Fibroblast of mammary gland (primary cell): ENCODE results near the gene CBX2.

Experiments used
- DNase-seq: peaks from one replicate; pipeline ENCODE4 v3.0.0-alpha.2; 2010; ENCODE audit warnings: low read depth
- H3K4me3 ChIP-seq: 2 replicates; pipeline ENCODE4 v1.5.1; 2011; ENCODE audit warnings: low read depth, mild to moderate bottlenecking, low read length, moderate library complexity; ENCODE audit not compliant: control insufficient read depth
- CTCF ChIP-seq: conservative IDR thresholded peaks from 2 replicates; pipeline ENCODE4 v1.5.1; 2011; ENCODE audit warnings: low read depth, low read length, inconsistent platforms; ENCODE audit not compliant: control insufficient read depth, insufficient read depth

Gene CBX2

GRCh38 chr17:79738643-79739042 lies 39.3 kb upstream of the CBX2 start:
- TF ChIP-seq CTCF: no peak

DNA sequence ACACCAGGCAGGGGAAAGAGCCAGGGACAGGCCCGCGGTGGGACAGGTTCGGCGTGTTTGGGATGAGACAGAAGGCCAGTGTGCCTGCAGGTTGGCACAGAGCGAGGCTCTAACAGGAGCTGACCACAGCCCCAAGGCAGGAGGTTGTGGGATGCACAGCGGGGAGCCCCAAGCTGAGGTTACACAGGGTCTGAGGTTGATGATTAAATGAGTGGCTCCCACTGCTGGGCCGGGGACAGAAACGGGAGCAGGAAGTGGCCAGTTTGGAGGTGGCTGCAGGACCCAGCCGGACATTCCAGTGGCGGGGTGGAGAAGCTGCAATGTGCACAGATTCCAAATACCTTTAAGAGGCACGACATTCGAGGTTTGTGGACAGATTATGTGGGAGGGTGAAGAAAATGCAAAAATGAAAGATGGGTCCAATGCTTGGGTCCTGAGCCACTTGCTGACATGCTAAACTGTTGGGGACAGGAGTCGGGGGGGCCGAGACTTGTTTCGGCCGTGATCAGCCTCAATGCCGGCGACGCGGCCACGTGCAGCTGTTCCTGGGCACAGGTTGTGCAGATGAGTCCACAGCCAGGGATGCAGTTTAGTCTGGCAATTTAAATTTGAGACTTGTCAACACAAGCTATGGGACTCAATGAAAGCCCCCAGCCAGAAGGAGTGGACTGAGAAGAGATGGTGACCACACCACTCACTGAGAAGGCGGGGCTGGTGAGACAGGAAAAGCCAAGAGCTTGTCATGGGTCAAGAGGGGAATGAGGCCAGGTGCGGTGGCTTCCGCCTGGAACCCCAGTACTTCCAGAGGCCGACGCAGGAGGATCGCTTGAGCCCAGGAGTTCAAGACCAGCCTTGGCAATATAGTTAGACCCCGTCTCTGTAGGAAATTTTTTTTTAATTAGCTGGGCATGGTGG lies 38.5 kb upstream of the CBX2 start:
- no peak for TF ChIP-seq CTCF
- H3K4me3 ChIP-seq: no peak overlapping the region
- DNase-seq: no peak

More at GRCh38 chr17:79738643-79739042, 39.3 kb upstream of the CBX2 start:
- H3K4me3 ChIP-seq: no peak overlapping the region
- no peak for DNase-seq

DNA sequence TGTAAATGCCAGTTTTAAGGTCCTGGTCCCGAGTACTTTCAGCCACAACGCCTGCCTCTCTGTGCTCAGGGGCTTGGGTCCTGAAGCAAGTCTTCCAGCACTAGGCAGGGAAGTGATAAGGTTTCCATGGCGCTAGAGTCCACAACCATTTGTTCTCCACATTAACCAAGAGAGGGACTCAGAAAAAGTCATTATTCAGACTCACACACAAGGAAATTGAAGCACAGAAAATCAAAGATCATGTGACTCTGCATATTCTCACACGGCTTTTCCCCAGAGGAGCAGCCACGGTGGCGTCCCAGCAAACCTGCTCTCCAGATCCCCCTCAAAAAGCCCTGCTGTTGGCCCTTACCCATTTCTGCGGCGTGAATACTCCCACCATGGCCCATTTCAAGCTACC lies 37.5 kb upstream of the CBX2 start:
- no peak for TF ChIP-seq CTCF
- no peak overlapping the region for H3K4me3 ChIP-seq
- DNase-seq: no peak

DNA sequence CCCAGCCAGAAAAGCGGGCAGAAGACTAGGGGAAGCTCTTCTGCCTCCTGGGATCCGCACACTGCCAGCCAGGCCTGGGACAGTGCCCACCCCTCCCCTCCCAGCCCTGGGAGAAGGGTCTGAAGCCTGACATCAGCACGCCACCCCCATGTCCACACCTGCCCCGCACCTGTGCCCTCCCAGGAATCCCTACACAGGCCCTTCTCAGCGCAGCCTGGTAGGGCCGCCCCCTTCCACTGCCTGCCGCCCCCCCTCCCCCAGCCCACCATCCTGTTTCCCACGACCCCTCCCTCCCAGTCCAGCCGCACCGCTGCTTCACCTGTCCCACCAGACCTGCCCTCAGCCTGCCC lies 36.6 kb upstream of the CBX2 start:
- no peak for DNase-seq
- no peak overlapping the region for H3K4me3 ChIP-seq

GRCh38 chr17:79741751-79742588 lies 36.0 kb upstream of the CBX2 start:
- TF ChIP-seq CTCF: peak; percentile 57
- no peak overlapping the region for H3K4me3 ChIP-seq
- DNase-seq: peak; percentile 27

More for the DNA sequence above, 36.6 kb upstream of the CBX2 start:
- TF ChIP-seq CTCF: no peak

- H3K4me3 ChIP-seq: no peak overlapping the region
- TF ChIP-seq CTCF: no peak
- DNase-seq: no peak
Observed at GRCh38 chr17:79742589-79742918, 35.4 kb upstream of the CBX2 start.
